IPS-NIHi7 (cell line): Measurements from ENCODE around the gene VWA2.

Experiments
- DNase-seq: peaks from one replicate; pipeline ENCODE4 v3.0.0; 2012; ENCODE audit warnings: mixed read lengths; ENCODE audit errors: extremely low spot score

Gene VWA2

GRCh38 chr10:114239117-114239993 lies at the start of gene VWA2:
VWA2 (plus strand) TSS chr10:114239254; CDS start chr10:114248714, 9,460 bp downstream.
- DNase-seq, result peak; percentile 76

DNA sequence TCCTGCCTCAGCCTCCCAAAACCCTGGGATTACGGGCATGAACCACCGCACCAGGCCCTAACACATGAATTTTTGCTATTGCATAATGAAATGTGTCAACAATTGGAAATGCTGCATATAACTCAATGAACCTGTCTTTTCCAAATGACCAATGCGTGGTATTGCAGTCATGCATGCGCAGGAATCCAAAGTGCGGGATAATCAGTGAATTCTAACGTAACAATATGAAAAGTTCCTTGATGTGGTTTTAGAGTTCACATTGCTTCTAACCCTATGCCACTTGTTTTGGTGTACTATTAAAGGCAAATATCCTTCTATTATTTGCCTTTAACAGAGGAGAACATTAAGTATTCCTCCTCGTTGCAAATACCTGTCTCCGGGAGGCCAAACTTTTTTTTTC lies 49.4 kb upstream of the VWA2 start:
- no peak for DNase-seq

DNA sequence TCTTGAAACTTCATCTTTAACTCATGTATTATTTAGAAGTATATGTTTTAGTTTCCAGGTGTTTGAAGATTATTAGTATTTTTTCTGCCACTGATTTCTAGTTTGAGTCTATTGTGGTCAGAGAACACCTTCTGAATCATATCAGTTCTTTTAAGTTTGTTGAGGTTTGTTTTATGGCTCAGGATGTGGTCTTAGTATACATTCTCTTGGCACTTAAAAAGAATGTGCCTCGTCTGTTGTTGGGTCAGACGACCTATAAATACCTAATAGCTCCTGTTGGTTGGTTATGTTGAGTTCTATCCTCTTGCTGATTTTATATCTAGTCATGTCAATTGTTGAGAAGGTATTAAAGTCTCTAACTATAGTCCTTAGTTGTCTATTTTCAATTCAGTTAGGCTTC lies 44.0 kb upstream of the VWA2 start:
- DNase-seq, result no peak

DNA sequence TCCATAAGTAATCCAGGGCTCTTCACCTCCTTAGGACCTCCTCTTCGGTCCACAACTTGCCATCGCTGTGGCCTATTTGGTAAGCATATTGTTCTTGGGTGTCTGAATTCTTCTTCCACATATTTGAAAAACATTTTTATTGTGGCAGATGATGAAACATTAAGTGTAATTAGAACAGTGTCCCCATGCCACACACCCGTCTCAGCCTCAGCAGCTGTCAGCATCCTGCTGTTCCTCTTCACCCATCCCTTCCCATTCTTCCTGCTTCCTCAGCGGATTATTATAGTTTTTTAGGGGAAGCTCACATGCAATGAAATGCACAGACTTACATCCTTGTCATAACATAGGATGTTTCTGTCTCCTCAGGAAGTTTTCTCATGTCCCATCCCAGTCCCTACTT lies 39.8 kb upstream of the VWA2 start:
- DNase-seq, result no peak

DNA sequence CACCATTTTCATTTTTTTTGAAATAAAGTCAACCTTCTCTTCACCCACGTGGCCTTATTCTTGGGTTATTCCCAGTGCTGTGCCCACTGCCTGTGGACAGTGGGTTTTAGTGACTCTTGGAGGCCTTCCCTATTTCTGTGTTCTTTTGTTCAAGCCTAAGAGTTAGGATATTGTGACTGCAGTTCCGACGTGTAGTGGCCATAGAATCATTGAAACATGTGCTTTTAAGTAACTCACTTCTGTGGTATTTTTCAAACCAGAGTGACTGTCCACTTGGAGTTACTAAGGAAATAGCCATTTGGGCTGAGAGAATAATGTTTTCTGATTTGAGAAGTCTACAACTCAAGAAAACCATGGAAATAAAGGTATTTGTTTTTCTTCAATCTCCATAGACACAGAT lies 36.2 kb upstream of the VWA2 start:
- no peak for DNase-seq

DNA sequence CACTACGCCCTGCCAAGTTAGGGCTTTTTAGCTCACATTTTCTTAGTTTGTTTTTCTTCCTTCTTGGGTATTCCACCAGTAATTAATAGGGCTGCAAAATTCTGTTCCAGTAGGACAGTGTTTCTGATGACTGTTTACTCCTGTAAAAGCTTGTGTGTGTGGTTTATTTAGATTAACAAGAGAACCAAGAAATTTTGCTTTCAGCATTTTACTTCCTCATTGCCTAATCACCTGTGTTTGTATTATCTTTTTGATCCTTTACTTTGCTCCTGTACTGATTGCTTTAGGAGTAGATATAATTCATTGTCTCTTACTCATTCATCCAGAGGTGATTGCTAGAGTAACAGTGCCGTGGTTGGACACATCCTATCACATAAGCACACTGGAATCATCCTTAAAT lies 32.2 kb upstream of the VWA2 start:
- DNase-seq, result no peak

DNA sequence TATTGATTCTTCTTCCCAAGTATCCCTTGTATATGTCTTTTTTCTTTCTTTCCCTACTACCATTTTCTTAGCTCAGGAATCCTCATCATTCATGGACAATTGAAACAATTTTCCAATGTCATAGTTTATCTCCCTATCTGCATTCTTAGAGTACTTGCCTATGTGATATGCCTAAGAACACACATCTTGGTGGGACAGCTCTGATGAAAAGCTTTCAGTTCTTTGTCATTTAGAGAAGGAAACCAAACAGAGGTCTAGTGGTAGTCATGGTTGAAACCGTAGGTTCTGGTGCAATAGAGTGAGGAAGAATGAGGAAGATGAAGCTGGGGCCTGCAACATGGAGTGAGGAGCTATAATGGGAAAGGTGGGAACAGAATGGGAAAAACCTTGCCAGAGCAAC lies 31.7 kb upstream of the VWA2 start:
- DNase-seq, result no peak

DNA sequence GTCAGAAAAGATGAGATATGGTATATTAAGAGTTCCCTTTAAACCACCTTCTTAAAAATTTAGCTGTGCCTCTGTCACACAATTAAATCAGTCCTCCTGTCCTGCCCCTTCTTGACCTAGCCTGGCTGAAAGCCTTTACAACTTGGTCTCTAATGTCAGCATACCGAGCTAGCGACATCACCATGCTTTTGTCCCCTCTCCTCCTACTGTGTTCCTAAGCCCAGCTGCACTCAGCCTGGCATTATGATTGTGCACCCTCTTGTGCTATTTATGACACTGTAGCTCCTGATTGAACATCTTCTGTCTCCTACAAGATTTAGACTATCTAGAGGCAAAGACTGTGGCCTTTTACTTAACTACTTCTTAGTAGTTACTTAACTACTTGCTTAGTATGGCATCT lies 30.7 kb upstream of the VWA2 start:
- DNase-seq, result peak; percentile 51

GRCh38 chr10:114212153-114212552 lies 26.9 kb upstream of the VWA2 start:
- DNase-seq, result no peak

- no peak for DNase-seq
Measured at GRCh38 chr10:114215033-114215432, 24.0 kb upstream of the VWA2 start.

- no peak for DNase-seq
Measured at GRCh38 chr10:114220281-114220680, 18.8 kb upstream of the VWA2 start.

DNA sequence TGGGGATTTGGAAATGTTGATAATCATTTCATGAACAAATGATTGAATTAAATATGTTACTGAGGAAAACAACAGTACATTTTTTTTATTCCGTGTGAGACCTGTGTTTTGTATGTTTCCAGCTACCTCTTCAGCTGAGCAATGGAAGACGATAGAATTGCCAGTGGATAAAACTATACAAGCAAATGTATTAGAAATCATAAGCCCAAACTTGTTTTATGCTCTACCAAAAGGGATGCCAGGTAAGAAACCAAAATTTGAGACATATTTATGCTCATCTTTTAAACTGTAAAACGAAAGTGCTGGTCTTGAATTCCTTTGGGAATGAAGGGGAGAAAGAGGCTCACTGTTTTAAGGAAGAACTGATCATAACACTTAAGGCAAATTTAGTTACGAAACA lies 17.8 kb upstream of the VWA2 start:
- DNase-seq, result no peak

- no peak for DNase-seq
Measured at GRCh38 chr10:114223066-114223465, 16.0 kb upstream of the VWA2 start.

GRCh38 chr10:114228156-114228555 lies 10.9 kb upstream of the VWA2 start:
- DNase-seq, result no peak

- no peak for DNase-seq
Measured at GRCh38 chr10:114232561-114233176, 6.4 kb upstream of the VWA2 start.

GRCh38 chr10:114233482-114233881 lies 5.6 kb upstream of the VWA2 start:
- DNase-seq, result no peak

DNA sequence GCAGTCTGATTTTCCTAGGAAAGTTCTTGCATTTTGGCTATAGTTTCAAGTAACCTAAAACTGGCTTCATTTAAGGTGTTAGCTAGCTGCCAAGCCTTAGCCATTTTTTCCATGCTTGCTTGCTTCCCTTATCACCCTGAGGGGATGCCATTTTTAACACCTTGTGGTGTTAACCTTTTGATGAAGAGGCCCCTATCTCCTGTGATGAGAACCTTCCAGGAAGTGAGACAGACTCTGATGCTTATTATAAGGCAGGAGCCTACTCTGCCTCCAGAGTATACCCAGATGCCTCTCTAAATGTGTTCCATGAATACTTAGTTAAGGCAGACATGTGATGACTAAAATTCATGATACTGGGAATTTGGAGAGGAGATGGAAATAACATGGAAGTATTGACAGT lies 4.9 kb upstream of the VWA2 start:
- no peak for DNase-seq

GRCh38 chr10:114239994-114240345 lies 916 bp downstream of the VWA2 start:
- DNase-seq, result no peak

GRCh38 chr10:114242235-114242634 lies 3.2 kb downstream of the VWA2 start:
- no peak for DNase-seq

- no peak for DNase-seq
Measured at GRCh38 chr10:114243661-114244060, 4.6 kb downstream of the VWA2 start.

DNA sequence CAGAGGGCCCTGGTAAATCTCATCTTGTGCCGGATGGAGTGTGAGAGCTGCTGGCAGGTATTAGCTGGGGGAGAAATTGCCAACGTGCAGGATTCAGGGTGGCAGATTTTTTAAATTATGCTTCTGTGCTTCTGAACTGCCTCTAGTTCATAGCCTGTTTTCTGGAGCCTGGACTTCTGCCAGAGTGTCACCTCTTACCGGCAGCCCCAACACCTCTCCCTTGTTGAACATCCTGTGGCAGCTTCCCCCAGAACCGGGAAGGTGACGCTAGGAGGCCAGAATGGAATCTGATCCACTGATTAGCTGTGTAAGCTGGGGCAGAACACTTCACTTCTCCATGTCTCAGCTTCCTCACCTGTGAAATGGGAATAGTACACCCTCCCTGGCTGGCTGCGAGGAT lies 5.1 kb downstream of the VWA2 start:
- DNase-seq, result no peak

- DNase-seq, result no peak
Measured at GRCh38 chr10:114245121-114245791, 6.2 kb downstream of the VWA2 start.
